NCI-H128 (cell line): ENCODE measurements around the gene CTR9.

Source experiments
- DNase-seq: peaks from one replicate; lab custom pipeline; 2025; ENCODE audit not compliant: unreplicated experiment; lab: John Stamatoyannopoulos, UW

CTR9 gene

DNA sequence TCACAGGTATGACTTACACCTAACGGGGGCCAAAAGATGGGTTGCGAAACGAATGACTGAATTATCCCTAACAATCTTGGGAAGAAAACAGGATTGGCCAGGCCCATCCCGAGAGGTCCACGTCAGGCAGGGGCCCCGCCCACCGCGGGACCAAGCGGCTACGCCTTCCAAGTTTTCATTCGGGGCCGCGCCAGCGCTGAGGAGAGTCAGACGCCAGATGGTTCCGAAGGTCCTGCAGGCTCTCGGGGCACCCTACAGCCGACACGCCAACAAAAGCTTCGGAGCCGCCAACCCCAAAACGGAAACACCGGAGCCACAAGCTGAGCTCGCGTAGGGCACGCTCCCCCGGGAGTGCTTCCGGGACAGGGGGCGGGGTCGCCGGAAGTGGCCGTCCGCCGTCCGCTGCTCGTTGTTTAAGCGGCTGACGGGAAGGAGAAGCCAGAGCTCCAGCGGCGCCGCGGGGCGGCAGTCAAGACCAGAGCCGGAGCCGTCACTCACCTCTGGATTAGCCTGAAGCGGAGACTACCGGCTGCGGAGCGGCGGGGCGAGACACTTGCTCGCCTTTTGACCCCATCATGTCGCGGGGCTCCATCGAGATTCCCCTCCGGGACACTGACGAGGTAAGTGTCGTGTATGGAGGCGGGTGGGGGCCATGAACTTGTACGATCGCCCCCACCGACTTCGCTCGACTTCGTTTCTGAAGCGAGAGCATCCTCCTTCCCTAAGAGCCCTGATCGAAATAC, at the start of gene CTR9:
Gene CTR9, plus strand, starts transcription at position 409 of the 743 bp plus-strand sequence. Its CDS starts 167 bp downstream, at position 576.
- DNase-seq, result peak; percentile 88

DNA sequence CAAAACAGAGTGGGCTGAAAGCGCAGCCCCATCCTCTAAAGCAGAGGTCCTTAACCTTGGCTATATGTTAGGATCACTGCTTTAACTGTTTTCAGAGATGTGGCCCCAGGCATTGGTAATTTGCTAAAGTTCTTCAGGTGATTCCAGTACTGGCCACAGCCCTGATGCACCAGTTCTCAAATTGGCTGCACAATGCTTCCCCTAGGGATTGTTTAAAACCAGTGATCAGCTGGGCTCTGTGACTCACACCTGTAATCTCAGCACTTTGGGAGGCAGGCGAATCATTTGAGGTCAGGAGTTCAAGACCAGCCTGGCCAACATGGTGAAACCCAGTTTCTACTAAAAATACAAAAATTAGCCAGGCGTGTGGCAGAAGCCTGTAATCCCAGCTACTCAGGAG, 49.1 kb upstream of the CTR9 start:
- no peak for DNase-seq

DNA sequence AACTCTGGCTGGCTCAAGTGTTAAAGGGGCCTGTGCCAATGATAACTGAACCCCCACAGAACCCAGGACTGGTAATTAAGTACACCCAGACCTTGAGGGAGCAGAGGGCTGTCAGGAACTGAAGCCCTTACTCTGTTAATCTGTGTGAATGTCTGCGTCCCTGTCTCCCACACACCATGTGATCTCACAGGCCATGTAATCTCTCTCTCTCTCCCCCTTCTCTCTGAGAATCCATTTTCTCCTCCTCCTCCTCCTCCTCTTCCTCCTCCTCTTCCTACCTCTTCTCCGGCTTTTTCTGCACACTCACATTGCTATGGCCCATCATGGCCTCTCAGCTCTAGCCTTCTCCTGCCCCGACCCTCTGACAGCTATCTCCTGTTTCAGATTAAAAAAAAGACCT, 42.9 kb upstream of the CTR9 start:
- no peak for DNase-seq

DNA sequence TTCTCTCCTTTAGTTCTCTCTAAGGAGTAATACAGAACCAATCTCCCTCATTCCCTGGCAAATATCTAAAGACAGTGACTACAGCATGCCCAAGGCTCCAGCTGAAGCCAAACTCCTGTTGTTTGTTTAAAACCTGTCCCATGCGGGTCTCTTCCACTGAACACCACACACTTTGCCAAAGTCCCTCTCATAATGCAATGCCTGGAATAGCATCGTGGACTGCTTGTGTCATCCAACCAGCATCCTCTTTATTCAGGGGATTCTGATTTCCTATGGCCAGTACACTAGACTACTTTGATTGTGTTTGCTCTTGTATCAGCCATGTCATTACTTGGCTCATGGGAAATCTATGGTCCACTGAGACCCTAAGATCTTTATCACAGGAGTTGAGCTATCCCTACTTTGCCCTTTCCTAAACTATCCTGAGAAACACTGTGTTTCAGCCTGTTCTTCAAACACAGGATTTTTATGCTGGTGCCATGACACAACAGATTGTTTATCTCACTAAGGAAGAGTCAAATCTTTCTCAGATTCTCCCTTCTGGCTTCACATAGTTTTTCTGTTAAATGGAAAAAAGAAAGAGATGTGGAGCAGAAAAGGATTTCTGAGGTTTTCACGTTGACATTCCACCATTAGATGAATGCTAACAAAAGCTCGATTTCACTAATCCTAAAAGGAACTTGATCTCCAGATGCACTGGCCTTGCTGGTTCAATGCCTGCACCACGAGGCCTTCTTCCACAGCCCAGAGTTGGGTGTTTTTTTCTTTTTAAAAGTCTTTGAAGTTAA, 41.6 kb upstream of the CTR9 start:
- no peak for DNase-seq

DNA sequence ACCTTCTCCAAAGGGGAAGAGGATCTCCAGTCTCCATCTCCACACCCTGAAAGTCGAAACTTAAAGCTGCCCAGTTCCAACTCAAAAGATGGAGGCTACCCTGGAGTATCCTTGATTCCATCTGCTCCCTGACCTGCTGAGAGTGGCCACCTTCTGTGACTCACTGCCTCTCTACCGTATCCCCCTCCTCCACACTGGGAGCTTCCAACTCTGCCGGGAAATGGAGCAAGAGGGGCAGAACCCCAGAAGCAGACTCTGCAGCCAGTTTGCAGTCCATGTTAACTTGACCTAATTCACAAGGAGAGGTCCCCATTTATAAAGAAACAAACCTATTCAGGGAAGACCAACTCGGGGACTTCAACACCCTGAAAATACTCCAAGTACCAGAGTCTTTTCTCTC, 35.5 kb upstream of the CTR9 start:
- no peak for DNase-seq

DNA sequence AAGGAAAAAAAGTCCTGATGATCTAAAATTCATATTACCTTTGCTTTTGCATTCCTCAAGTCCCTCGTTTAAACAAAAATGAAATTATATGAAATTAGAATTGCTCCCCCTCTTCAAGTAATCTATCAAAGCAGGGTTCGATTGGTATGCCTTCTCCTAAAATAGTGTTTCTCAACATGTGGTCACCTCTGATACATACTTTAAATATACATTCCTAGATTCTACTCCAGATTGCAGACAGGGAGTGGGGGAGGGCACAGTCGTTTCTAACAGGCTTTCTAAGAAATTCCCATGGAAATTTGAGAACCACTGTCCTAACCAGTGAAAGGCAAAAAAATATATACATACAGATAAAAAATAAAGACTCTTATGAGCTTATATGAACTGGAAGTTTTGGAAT, 34.9 kb upstream of the CTR9 start:
- DNase-seq, result no peak

DNA sequence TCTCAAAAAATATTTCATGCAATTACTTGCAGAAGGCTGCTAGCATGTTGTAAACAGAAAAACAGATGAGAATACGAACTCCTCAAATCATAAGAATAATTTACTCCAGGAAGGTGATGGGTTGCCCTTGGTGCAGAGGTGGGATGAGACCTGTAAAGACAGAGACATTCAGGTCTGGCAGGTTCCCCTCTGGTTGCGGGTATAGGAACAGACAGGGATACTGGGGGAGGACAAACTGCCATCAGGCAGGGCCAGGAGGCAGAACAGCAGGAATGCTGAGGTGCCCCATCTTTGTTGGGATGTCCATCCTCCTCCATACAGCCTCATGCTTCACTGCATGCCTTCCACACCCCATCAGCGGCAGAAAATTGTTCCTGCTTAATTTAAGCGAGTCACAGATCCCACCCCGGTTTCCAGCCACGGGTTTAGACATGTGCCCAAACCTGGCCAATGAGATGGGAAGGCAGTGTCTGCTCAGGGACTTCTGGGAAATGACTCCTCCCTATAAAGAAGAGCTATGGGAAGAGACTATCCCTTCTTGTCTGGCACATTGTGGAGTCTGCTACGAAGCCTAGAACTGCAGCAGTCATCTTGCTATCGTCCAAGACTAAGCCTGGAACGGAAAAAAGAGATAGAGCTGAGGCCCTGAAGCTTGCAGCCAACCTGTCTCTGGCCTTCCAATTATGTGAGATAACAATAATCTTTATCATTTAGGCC, 34.3 kb upstream of the CTR9 start:
- no peak for DNase-seq

DNA sequence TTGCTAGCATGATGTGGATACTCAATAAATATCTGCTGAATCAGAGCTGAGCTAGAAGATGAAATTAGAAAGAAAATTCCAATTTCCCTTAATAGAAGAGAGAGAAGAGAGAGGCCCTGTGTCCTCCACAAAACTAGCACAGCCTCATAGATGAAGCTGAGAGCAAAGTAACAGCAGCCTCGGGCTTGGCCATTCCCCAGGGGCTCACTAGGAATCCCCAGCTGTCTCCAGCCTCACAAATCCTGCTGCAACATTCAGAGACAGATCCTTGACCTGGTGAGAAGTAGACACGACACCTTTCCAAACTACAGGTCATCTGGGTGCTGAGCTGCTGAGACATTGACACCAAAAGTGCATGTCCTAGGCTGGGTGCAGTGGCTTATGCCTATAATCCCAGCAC, 31.4 kb upstream of the CTR9 start:
- no peak for DNase-seq

DNA sequence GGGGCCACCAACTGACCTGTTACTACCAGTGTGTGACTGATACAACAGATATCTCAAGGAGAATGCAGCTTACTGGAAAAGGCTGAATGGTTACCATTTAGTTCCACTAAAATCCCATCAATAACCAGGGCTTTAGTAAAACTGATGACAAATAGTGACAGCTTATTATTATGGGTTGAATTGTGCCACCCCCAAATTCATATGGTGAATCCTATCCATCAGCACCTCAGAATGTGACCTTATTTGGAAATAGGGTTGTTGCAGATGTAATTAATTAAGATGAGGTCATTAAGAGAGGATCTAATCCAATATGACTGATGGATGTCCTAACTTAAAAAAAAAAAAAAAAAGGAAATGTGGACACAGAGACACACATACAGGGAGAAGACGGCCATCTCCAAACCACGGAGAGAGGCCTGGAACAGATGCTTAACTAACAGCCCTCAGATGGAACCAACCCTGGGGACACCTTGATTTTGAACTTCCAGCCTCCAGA, 30.1 kb upstream of the CTR9 start:
- DNase-seq, result no peak

DNA sequence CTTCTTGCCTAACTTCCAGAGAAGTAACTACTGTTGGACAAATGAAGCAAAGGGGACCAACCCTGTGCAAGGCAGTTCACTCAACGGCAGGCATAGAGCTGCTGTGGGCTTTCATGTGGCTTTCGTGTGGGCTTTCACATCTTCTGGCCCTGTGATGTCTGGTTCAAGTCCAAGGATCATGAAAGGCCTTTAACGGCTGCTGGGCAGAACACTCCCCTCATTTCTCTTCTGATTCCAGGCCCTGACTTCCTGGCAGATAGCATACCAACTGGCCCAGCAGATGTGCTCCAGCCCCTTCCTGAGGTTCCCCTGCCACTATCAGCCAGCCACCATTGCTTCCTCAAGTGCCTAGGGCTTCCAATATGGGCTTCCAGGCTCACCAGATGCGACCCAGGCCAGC, 28.7 kb upstream of the CTR9 start:
- no peak for DNase-seq

DNA sequence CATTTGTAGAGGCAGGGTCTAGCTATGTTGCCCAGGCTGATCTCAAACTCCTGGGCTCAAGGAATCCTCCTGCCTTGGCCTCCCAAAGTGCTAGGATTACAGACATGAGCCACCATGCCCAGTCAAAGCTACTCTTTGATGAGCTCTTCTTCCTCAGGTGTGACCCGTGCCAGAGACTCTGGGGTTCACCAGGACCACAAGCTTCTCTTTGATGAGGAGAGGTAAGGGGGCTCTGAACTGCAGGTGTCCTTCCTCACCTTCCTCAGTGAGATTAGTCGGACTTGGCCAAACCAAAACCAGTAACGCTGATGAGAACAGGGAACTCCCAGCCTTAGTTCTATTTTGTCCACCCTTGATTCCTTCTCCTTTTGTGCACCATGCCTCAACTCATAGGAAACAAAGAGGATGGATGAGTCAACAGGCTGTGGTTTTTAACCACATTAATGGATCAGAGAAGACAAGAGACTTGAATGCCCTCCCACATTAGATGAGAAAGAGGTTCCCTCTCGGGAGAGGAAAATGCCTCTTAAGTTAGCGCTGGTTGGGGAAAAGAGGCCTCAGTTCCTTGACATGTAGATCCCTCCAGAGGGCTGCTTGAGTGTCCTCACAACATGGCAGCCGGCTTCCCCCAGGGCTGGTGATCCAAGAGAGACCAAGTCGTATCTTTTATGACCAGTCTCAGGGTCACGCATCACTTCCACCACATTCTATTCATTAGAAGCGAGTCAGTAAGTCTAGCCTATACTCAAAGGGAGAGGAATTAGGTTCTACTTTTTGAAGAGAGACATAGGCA, 25.7 kb upstream of the CTR9 start:
- DNase-seq, result no peak

DNA sequence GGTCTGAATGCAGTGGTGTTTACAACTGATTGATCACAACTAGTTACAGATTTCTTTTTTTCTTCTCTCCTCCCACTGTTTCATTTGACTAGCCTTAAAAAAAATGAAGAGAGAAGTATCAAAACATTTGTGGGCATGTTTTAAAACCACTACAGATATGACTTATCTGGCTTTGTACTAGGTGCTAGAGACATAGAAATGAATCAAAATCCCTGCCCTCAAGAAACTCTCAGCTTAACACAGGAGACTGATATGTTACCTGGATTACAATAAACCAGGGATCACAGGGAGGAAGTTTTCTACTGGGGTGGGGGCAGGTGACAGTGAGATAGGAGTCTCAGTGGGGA, 25.2 kb upstream of the CTR9 start:
- DNase-seq, result no peak

DNA sequence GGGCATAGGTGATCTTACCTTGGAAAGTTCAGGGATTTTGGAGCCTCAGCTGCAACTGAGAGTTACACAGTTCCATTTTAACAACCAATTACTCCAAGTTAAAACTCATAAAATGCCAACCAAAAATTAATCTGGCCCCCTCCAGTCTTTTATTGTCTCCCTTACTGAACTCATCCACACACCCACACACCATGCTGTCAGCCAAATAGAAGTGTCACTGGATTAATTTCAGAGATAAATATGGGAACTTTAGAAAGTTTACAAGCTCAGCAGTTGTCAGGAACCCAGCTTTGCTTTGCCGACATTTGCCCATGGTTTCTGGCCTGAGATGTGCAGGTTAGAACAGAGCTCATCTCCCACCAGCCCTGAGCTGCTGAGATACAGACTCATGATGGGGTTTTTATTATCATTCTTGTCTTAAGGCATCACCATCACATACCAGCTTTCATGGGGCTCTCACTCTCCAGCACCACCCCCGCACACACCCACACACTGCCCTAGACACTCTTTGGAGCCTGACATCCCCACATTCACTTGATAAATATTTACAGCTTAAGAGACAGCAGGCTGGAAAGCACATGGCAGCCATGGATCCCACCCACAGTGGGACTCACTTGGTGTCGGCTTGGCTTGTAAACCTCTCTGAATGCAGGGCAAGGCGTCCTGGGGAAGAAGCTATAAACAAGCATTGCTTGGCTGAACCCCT, 23.7 kb upstream of the CTR9 start:
- DNase-seq, result no peak

DNA sequence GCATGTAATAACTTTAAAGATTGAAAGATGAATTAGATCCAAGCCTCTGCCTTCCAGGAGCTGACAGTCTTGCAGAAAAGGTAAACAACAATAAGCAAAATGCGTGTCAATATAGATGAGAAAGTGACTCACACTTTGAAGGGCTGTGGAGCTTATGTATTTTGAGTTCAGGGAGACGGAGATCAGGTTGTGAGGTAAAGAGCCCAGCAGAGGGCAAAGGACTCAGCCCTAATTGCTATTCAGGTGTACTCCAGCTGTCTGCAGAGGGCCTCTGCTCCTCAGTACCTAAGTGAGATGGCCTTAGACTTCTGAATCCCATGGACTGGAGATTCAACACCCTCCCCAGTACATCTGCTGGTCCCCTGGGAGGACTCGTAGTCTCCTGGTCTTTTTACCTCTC, 22.9 kb upstream of the CTR9 start:
- DNase-seq, result no peak

DNA sequence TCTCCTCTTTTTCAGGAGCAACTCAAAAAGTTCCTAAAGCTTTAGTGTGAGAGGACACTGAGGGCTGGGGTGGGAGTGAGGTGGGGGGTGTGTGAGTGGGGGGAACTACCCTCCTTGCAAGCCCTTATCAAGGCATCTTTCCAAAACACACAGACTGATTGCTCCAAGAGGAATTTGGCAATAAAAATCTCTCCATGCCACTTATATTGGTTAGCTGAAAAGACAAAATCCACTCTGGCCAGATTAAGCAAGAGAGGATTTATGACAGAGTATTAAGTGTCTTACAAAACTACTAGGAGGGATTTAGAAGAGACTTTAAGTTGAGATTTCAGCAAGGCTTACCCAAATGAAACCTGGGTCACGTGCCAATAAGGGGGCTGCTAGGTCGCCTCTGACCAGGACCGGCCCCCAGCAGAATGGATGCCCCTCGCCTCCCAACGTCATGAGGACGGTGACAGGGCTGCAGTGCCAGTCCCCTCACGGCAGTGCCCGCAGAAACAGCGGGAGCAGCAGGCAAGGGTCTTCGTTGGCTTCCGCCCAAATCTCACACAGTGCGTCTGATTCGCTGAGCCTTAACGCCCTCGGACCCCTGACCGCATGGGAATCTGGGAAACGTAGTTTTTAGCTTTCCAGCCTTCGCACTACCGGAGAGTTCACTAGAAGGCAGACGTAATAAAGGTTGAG, 22.1 kb upstream of the CTR9 start:
- no peak for DNase-seq

DNA sequence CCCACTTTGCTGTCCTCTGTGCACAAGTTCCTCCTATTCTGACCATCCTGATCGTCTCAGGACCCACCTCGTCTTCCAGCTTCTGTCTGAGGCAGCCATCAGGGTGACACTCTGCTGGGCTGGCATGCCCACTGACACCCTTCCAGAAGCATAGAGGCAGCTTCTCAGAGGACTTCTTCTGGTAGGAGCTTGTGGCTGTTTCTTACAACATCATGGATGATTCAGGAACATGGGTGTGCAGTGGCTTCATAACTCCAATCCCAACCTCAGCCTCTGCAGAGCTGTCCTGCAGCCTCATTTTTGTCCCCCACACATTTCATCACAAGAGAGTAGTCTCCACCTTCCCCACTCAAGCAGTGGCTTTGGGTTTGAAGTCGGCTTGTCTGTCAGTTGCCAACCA, 20.9 kb upstream of the CTR9 start:
- no peak for DNase-seq

DNA sequence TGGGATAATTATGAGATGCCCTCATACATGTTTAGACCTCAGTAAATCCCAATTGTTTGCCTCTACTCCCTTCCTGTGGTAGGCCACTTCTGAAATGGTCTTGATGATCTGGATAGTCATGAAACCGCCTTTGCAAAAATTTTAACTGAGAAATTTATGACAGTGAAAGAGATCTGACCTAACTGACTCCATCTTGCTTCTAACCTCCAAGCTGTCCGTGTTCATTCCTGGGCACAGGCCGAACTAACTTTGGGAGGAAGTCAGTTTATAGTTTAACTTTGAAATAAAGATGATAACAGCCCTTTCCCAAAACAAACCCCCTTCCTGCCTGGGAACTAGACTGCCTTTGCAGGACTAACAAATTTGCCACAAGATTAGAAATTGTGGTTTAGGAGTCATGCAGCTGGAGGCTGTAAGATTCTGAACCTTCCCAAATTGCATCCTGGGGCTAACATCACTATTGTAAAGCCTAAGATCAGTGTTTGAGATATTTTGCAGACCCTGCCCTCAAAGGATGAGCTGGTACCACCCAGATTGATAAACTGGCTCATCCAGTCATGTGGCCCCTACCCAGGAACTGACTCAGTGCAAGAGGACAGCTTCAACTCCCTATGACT, 19.9 kb upstream of the CTR9 start:
- DNase-seq, result no peak

DNA sequence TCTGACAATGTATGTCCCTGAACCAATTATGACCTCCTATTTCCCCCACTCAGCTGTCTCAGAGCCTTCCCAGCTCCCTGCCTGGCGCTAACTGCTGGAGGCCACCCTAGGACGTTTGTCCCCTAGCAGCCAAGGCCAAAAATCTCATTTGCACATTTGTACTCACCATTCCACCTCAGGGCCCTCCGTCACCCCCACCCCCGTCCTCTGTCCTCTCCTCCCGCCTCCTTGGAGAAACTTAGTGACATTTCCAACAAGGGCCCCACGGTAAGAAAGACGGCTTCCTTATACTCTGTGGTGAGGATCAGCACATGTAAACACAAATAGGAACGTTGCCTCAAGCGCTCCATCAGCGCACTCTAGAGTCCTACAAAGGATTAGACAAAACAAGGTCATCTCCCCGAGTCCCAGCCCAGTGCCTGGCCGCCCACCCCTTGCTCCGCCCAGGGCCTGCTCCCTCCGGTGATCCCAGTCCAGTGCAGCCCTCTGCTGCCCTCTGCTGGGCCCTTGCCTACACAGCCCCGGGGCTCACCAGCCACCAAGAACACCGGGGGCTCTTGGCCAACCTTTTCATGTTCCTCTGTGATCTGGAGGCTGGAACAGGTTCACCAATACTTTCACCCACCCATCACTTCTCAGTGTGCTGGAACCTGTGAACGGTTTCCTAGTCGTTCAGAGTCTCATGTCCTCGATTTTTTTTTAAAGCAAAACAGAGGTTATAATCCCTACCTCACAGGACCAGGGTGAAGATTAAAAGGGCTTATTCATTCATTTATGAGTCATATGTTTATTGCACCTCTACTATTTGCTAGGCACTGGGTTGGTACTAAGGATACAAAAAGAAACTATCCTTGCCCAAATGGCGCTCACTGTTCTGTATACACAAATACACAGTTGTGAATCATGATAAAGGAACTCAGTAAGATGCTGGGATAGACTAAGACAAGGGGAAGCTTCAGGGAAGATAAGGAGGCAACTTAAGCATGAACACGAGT, 15.3 kb upstream of the CTR9 start:
- DNase-seq, result peak; percentile 83
